IMR-90 (cell line): Measurements from ENCODE around the gene TSGA10IP. TPM values are rescaled to one million over a fixed set of nuclear protein-coding genes. Genes with fewer than 3 reads are reported as not detected.

Experiments used
- CHD1 ChIP-seq: IDR thresholded peaks from 2 replicates; pipeline ENCODE4 v1.6.1; 2012; ENCODE audit warnings: low read depth, low read length, improper control_type of control experiment
- ELK1 ChIP-seq: fragments of 150-350 bp; IDR thresholded peaks from 2 replicates; pipeline ENCODE4 v1.6.1; 2016; ENCODE audit warnings: low read depth, mild to moderate bottlenecking, low read length, moderate library complexity, borderline replicate concordance
- FOS ChIP-seq: fragments of 150-350 bp; IDR thresholded peaks from 2 replicates; pipeline ENCODE4 v1.6.1; 2016; ENCODE audit warnings: low read depth, low read length
- MAFK ChIP-seq: IDR thresholded peaks from 2 replicates; pipeline ENCODE4 v1.6.1; 2012; ENCODE audit warnings: low read depth, low read length, improper control_type of control experiment
- POLR2A ChIP-seq: IDR thresholded peaks from 2 replicates; pipeline ENCODE4 v1.6.1; 2012; ENCODE audit warnings: mild to moderate bottlenecking, low read depth, low read length
- polyA plus RNA-seq, 3 experiments: library from polyadenylated mRNA; depleted of rRNA; stranded (reverse); fragments of >200 nt; gene quantifications; 2 replicates each; pipeline ENCODE4 v1.2.3, GENCODE V29; 2012; ENCODE audit warnings: low replicate concordance in 1 of 3
- total RNA-seq: library from RNA; depleted of rRNA; stranded (reverse); fragments of >200 nt; gene quantifications from 2 replicates; pipeline ENCODE4 v1.2.3, GENCODE V29; 2012

The TSGA10IP gene
- total and polyA plus RNA-seq, 2 of the 4 experiments (the other 2 are of a cell fraction) = 0.21 TPM; not detected in 1

DNA sequence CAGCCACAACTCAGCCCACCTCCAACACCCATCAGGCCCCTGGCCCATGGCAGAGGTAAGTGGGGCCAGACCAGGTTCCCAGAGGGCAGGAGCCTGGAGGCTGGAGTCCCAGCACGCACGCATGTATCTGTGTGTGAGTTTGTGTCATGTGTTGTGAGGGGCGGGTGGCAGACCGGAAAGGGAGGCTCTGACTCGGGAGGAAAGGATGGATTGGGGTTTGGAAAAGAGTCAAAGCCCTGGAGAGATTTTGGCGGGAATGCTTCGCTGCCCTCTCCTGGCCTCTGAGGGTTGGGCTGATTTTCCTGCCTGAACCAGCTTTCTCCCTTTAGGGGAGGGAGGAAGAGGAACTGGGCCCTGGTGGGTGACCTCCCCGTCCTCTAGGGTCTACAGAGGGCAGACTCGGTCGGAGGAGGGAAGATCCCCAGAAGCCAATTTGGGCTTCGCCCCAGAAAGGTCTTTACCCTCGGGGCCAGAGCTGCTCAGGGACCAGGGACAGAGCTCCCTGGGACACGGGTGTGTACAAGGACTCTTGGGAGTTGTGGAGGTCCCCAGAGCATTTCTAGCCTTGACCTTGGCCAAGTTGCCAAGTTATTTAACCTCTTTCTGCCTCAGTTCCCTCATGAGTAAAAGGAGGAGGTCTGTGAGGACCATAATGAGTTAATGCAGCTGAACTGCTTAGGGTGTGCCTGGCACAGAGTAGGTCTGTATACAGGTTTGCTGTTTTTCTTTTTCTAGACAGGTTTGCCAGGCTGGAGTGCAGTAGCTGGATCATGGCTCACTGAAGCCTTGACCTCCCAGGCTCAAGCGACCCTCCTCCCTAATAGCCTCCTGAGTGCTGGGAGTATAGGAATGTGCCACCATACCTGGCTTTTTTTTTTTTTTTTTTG is 33.4 kb upstream of the TSGA10IP start (continued):
- TF ChIP-seq ELK1 (no peak), POLR2A (peak; percentile 68), FOS (peak; percentile 1; the same call in 1 of the 2 replicates), CHD1 (no peak), MAFK (no peak)
